GM21737 (cell line): ENCODE measurements around the gene TEDDM1.

Experiments
- ATAC-seq: cut with Tn5 transposase; IDR thresholded peaks from one replicate; pipeline ENCODE4 v1.9.1; 2021; ENCODE audit warnings: mild to moderate bottlenecking, moderate library complexity; ENCODE audit not compliant: unreplicated experiment

TEDDM1 gene

GRCh38 chr1:182407724-182408123 lies 7.3 kb upstream of the TEDDM1 start:
- ATAC-seq: no peak

- ATAC-seq: no peak
Observed at GRCh38 chr1:182406012-182406411, 5.5 kb upstream of the TEDDM1 start.

- no peak for ATAC-seq
Observed at GRCh38 chr1:182405578-182405977, 5.1 kb upstream of the TEDDM1 start.

GRCh38 chr1:182404781-182405180 lies 4.3 kb upstream of the TEDDM1 start:
- ATAC-seq: no peak

GRCh38 chr1:182397653-182398393 lies 2.6 kb downstream of the TEDDM1 start:
- ATAC-seq: no peak

DNA sequence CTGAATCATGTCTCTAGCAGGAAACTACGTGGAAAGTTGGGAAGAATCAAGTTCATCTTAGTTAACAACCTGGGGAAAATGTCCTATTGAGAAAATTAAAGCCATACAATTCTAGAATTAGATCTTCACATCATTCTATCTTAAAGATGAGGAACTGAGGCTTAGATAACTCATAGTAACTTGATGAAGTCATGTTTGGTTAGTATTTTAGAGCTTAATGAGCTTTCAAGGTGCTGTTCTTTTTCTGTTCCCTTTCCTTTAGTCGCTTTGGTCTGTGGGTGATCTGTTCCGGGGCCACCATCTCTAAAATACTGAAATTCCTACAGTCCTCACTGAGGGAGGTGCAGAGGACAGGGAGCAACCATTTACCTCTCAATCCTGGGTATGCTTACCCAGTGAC lies 4.6 kb downstream of the TEDDM1 start:
- no peak for ATAC-seq

DNA sequence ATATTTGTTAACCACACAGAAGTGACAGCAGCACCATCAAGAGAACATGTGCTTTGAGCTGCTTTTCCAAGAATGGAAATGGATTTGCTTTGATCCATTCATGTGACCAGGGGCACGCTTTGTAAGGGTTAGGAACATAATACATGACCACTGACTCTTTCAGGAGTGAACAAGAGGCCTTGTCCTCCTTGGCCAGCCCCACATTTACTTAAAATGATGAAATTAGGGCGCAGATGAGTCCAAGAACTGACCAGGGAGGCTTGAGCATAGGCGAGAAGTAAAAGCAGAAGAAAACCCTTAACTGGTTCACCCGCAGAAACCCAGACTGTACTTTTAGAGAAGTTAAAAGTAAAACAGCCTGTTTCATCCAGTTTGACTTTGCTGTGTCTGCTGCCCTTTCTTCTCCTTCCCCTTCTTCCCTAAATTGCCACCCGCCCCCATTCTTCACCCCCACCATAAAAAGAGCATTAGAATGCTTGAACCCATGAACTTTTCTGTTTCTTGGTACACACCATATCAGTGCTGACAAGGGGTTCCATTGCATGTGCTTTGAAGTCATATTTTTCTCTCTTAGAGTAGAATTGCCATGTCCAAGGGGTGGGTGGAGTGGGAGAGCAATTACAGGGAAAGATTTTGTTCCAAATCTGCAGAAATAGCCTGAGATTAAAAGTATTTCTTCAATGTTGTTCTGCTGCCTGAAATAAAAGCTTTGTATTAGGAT lies 6.3 kb downstream of the TEDDM1 start:
- no peak for ATAC-seq

DNA sequence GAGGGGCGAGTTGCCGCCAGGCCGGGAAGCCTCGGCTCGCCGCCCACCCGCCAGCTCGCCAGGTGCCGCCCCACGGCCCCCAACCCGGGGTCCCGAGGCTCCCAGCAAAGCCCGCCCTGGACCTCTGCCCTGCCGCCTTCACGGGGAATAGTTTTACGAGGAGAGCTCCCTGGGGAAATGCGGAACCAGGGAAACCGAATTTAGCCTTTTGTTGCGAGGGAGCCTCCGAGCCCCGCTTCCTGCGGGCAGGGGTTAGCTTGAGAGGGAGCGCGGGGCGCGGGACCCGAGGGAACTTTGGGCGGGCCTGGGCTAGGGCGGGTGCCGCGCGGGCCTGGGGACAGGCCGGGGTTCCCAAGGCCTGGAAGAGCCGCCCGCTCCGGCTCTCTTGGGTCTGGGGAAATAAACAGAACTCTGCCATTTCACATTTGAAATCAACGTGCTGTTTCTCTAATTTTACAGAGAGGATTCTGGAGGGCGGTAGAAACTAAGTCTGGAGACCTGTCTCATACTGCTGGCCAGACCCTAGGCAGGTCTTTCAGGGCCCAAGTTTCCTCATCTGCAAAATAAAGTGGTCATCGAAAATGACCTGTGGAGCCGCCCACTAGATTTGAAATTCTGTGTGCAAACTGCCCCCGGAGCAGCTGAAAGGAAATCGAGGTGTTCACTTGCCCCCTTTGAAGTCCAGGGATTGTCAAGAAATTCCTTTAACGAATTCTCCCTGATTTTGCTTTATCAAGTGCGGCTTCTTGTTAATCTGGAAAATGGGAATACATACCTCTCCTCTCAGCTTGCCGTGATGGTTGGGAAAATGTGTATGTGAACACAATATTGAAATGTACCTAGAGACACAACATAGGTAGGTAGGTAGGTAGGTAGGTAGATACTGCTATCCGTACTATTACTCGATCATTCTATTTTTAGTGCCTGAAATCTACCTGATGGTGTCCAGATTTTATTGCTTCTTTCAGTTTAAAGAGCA lies 8.1 kb downstream of the TEDDM1 start:
- ATAC-seq: no peak

DNA sequence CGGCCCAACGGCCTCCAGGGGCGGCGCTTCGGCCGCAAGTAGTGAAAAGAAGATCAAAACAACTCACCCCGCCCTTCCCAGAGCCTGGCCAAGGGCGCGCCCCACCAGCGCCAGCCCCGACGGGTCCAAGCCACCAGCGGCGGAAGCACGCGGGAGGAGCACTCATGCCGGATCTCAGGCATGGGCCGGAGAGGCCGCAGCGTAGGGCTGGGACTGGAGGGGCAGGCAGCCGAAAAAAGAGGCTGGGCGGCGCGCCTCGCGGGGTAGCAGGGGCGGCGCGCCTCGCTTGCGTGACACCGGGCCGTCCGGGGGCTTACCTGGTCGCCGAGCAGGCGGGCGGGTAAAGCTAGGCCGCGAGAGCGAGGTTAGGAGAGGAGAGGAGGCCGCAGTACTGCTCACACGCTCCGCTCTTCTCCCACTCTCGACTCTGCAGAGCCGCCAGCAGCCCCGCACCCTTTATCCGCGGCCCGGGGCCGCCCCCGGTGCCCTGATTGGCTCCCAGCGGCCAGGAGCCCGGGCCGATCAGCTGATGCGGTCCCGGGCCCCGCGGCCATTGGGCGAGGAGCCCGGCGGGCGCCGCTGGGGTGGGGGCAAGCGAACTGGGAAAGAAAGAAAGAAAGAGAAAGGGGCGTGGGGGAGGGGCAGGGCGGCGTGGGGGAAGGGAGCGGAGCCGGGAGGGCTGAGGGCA lies 9.0 kb downstream of the TEDDM1 start, which contains the start of gene GLUL:
Gene GLUL (minus strand): TSS at position 429 of the 688 bp plus-strand sequence. CDS start 3,053 bp downstream, outside the sequence.
- ATAC-seq: peak; percentile 70

GRCh38 chr1:182391028-182391361 lies 9.5 kb downstream of the TEDDM1 start:
- ATAC-seq: no peak

DNA sequence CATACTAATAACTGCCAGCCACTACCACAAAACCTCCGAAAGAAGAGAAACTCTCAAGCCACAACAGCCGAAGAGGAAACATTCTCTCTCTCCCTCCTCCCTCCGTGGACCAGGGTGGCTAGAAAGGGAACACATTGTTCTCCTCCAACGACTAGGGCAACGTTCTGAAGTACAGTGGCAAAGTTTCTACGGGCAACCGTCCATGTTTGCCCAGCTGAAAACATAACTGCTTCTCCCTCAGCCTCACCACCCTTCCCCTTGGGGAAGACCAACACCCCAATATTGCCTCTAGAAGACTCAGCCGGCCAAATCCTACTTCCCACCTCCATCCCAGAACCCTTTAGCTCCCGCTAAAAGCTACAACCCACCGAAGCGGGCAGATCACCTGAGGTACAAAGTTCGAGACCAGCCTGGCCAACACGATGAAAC lies 10.8 kb downstream of the TEDDM1 start:
- ATAC-seq: no peak

- no peak for ATAC-seq
Observed at GRCh38 chr1:182388392-182389134, 11.9 kb downstream of the TEDDM1 start.

DNA sequence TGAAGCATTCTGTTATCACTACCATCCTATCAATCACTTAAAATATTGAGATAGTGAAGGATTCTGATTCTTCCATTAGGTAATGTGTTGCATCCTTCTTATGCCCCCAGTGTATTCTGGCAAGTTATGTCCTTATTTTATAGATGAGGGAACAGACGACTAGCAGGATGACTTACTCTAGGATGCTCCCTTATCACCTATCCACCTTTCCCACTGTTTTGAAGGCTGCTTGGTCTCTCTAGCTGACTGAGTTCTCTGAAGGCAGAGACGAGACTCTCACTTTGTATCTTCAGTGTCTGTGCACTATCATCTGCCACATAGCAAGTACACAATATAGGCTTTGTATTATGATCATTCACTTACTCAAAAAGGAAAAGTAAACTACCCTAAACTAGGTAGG lies 12.9 kb downstream of the TEDDM1 start:
- no peak for ATAC-seq

GRCh38 chr1:182386980-182387379 lies 13.5 kb downstream of the TEDDM1 start:
- no peak for ATAC-seq

- no peak for ATAC-seq
Observed at GRCh38 chr1:182385885-182386853, 14.3 kb downstream of the TEDDM1 start.

- ATAC-seq: no peak
Observed at GRCh38 chr1:182384387-182384960, 16.0 kb downstream of the TEDDM1 start.

DNA sequence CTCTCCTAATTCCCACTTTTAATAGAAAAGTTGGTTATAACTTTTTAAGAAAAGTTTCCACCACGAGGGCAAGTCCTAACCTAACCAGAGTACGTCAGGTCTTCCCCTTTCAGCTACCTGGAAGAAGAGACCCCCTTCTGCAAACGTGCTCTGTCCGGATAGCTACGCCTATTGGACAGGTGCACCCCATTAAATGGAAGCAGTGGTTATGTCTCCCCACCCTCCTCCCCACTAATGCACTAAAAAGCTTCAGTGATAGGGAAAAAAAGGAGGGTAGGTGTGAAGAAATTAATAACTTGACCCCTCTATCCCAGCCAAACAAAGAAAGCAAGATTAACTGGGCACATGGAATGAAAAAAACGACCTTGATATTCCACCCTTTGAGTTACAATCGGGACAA lies 16.5 kb downstream of the TEDDM1 start:
- no peak for ATAC-seq

DNA sequence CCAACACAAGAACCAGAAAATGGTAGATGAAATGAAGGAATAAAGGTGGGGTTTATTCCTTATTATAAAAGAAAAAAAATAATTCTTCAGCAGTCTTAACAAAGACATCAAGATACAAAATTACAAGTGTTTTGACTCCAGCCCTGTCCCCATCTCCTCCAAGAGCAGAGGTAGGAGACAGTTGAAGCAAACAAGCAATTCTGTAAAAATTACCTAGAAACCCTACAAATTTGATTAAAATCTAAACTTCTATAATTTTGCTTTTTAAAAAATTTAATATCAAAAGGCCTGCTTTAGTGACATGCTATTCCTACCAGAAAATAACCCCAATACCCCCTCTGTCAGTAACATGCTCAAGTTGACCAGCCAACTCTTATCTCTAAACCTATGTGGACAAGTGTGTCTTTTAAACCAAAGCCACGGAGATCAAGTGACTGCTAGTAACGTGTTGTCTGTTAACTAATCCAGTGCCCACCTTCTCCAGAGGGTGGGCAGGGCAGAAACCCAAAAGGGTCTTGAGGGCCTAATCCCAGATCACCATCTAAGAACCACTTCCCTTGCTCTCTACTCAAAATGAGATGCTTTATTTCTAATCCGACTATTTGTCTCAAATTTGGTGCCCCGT lies 17.3 kb downstream of the TEDDM1 start:
- no peak for ATAC-seq
